Suprapubic skin (tissue), 4 donors: ENCODE results near the gene CAD. TPM values are rescaled to one million over a fixed set of nuclear protein-coding genes. Genes with fewer than 3 reads are reported as not detected.
"Not testable (repeated sequence)": the region's sequence is repeated elsewhere in the genome, so short reads cannot be mapped to it uniquely, and the experiment has no call there.

Experiments
- DNase-seq, 2 donors: peaks; one replicate each; pipeline ENCODE4 v3.0.0-alpha.2; 2019; ENCODE audit warnings: low spot score in 2 of 2
- H3K27ac ChIP-seq: fragments of 200-600 bp; sonication (generic); one replicate; pipeline ENCODE4 v1.5.1; 2019
- H3K27me3 ChIP-seq: fragments of 200-600 bp; sonication (generic); one replicate; pipeline ENCODE4 v1.5.1; 2019
- H3K36me3 ChIP-seq: fragments of 200-600 bp; sonication (generic); one replicate; pipeline ENCODE4 v1.5.1; 2019
- H3K4me1 ChIP-seq: fragments of 200-600 bp; sonication (generic); one replicate; pipeline ENCODE4 v1.5.1; 2019
- H3K4me3 ChIP-seq: fragments of 200-600 bp; sonication (generic); one replicate; pipeline ENCODE4 v1.5.1; 2019; ENCODE audit warnings: mild to moderate bottlenecking
- H3K9me3 ChIP-seq: fragments of 200-600 bp; sonication (generic); one replicate; pipeline ENCODE4 v1.5.1; 2019
- CTCF ChIP-seq, 2 donors: fragments of 200-600 bp in 1 of 2; fragments of 450-650 bp in 1 of 2; sonication (generic) in 1 of 2; IDR thresholded peaks; one replicate each; pipeline ENCODE4 v1.5.1; 2016 to 2019; ENCODE audit warnings: antibody characterized with exemption in 2 of 2, mild to moderate bottlenecking in 1 of 2, moderate library complexity in 1 of 2
- EP300 ChIP-seq: sonication (generic); formaldehyde crosslinking; IDR thresholded peaks from one replicate; pipeline ENCODE4 v1.6.1; 2017; ENCODE audit warnings: antibody characterized with exemption
- POLR2A ChIP-seq, 2 donors: fragments of 450-650 bp; IDR thresholded peaks; one replicate each; pipeline ENCODE4 v1.6.1; 2017; ENCODE audit warnings: antibody characterized with exemption in 2 of 2, mild to moderate bottlenecking in 2 of 2, moderate library complexity in 2 of 2
- POLR2AphosphoS5 ChIP-seq, 3 donors: sonication (generic); formaldehyde crosslinking; IDR thresholded peaks; one replicate each; pipeline ENCODE4 v1.6.1; 2017; ENCODE audit warnings: antibody characterized with exemption in 3 of 3
- WGBS: methylation state at CpG from one replicate; pipeline ENCODE4 v1.1.5; 2018; 5-methylcytosine and 5-hydroxymethylcytosine counted together
- total RNA-seq, 4 donors: library from RNA; depleted of rRNA; stranded (reverse); fragments of >200 nt; gene quantifications; one replicate each; pipeline ENCODE4 v1.1.0, GENCODE V29; 2016

CAD gene
- total RNA-seq, 4 donors from 2014 or later, result 33.7 to 64.8 (median 42.1) TPM

- no peak overlapping the region for H3K4me3 ChIP-seq
- H3K4me1 ChIP-seq, result peaks cover 2% of the 10 kb centered on the region
- no peaks in the 10 kb centered on the region for H3K36me3 ChIP-seq
- WGBS, result 55% methylated on average over 3 of the region's 3 CpGs
- no peaks in the 10 kb centered on the region for H3K9me3 ChIP-seq
- H3K27ac ChIP-seq, result no peak overlapping the region
- TF ChIP-seq EP300, result no peak
- no peak for TF ChIP-seq POLR2A (IDR thresholded peaks at IDR 0.05)
- TF ChIP-seq CTCF (IDR thresholded peaks at IDR 0.05), result no peak
- TF ChIP-seq POLR2AphosphoS5 (IDR thresholded peaks at IDR 0.05), result no peak
- peaks cover 34% of the 10 kb centered on the region for H3K27me3 ChIP-seq
- no peak for DNase-seq
Observed at GRCh38 chr2:27270131-27270530, 53.0 kb downstream of the CAD start.

DNA sequence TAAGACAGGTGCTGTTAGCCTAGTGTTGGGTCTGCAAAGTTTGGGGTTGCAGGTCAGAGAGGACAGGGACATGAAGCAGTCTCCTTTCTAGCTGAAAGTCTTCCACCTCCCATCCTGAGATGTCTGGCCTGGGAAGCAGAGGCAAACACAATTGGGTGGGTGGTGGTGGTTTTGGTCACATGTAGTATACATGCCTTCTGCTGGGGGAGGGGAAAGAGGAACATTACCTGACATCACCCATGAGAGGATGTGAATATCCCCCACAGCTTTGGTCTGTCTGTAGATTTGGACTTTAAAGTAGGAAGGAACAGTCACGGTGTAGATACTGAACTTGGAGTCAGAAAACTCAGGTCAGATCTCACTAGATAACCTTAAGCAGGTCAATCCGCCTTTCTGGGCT is 53.5 kb downstream of the CAD start:
- H3K27me3 ChIP-seq, result peaks cover 34% of the 10 kb centered on the region
- H3K27ac ChIP-seq, result no peak overlapping the region
- TF ChIP-seq POLR2AphosphoS5 (IDR thresholded peaks at IDR 0.05) (no peak), EP300 (no peak), POLR2A (IDR thresholded peaks at IDR 0.05) (no peak), CTCF (IDR thresholded peaks at IDR 0.05) (no peak)
- no peak for DNase-seq
- H3K4me1 ChIP-seq, result no peaks in the 10 kb centered on the region
- H3K9me3 ChIP-seq, result no peaks in the 10 kb centered on the region
- WGBS, result 65% methylated on average over 2 of the region's 2 CpGs
- H3K36me3 ChIP-seq, result no peaks in the 10 kb centered on the region
- no peak overlapping the region for H3K4me3 ChIP-seq

DNA sequence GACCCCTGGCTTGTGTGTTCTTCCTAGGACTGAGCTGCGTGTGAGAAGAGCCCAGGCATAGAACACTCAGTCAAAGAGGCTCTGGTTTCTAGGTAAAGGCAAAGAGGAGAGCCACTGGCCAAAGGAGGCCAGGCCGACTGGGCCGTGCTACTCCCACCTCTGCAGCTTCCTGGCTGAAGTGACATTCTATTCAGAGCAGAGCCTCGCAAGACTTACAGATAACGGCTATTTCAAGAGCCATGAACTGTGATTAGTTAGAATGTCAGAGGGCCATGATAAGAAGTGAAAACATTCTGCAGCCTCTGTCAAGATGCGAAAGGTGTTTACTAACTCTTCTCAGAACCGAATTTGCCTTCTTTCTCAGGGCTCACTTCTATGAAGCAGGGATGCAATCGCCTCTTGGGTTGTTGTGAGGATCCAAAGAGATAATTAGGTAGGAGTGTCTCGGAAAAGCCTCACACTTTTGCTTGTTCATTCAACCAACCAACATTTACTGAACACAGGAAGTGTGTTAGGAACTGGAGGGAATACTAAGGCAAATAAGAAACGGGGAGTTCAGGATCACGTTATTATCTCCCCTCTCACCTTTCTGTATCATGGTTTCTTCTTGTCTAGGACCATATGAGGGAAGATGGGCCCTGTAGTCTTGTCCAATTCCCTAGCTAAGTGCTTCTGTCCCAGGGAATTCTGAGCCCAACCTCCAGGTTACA is 54.6 kb downstream of the CAD start:
- 74% methylated on average over 11 of the region's 11 CpGs for WGBS
- no peaks in the 10 kb centered on the region for H3K4me1 ChIP-seq

DNA sequence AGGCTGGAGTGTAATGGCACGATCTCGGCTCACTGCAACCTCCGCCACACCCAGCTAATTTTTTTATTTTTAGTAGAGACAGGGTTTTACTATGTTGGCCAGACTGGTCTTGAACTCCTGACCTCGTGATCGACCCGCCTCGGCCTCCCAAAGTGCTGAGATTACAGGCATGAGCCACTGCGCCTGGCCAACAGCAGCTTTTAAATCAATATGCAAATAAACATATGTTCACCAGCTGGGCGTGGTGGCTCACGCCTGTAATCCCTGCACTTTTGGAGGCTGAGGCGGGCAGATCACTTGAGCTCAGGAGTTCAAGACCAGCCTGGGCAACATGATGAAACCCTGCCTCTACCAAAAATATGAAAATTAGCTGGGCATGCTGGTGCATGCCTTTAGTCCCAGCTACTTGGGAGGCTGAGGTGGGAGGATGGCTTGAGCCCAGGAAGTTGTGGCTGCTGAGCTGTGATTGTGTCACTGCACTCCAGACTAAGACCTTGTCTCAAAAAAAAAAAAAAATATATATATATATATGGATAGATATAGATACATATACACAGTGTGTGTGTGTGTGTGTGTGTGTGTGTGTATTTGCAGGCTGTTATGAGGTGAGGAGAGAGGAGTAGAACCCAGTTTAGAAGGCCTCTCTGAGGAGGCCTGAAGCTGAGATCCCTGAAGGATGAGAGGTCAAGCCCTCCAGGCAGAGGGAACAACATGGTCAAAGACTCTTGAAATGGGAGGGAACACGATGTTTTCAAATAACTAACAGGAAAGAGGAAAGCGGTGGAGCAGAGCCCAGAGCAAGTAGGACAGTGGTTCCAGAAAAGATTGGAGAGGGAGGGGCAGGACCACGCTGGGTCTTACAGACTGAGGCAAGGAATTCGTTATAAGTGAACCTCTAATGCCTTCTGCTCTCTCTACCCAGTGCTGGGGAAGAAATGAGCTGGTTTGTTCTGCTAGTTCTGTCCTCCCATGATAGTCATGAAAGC is 55.7 kb downstream of the CAD start:
- DNase-seq, H3K4me1 ChIP-seq, H3K27ac ChIP-seq, H3K36me3 ChIP-seq, H3K4me3 ChIP-seq, H3K9me3 ChIP-seq: not testable (repeated sequence)
- WGBS, result 69% methylated on average over 15 of the region's 15 CpGs
- H3K27me3 ChIP-seq, result peaks cover 35% of the 10 kb centered on the region

More for the DNA sequence above, 54.6 kb downstream of the CAD start:
- no peak for TF ChIP-seq POLR2A (IDR thresholded peaks at IDR 0.05)
- no peak for TF ChIP-seq CTCF (IDR thresholded peaks at IDR 0.05)
- no peak for TF ChIP-seq EP300
- TF ChIP-seq POLR2AphosphoS5 (IDR thresholded peaks at IDR 0.05), result no peak
- H3K36me3 ChIP-seq, result no peaks in the 10 kb centered on the region
- DNase-seq, result no peak
- no peak overlapping the region for H3K4me3 ChIP-seq
- no peak overlapping the region for H3K27ac ChIP-seq
- peaks cover 28% of the 10 kb centered on the region for H3K27me3 ChIP-seq
- no peaks in the 10 kb centered on the region for H3K9me3 ChIP-seq

DNA sequence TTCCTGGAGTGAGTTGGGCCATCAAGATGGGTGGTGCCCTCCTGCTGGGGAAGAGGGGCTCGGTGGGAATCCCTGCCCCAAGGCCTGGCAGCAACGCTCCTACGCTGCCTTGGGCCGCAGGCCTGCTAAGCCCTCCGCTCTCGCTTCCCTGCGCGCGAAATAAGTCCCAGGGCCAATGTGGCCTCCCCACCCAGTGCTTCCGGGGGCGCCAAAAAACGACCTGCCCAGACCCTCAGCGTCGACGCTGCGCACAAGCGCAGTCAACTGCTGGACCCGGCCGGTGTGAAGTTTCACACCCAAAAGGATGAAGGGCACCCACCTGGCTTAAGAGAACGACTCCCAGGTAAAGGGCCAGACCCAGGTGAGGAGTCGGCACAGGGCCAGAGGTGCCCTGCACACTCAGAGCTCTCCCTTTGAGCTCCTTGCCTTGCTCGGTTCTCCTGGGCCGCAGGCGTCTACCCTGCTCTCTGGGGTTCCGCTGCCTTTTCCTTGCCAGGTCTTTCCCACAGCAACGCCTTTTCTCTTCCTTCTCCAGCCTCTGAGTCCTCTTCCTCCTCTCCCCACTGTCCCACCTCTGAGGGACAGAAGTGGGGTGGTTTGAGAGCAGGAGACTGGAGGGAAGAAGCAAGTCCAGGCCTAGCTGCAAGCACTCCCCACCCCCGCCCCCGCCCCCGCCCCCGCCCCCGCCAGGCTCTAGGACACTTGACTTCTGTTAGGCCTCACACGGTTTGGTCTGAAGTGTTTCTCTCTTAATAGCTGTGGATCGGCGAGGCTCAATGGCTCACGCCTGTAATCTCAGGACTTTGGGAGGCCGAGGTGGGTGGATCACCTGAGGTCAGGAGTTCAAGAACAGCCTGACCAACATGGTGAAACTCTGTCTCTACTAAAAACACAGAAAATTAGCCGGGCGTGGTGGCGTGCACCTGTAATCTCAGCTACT is 58.3 kb downstream of the CAD start, which contains the start of gene DNAJC5G:
TSS of gene DNAJC5G (plus strand) at position 223 of the 940 bp plus-strand sequence. CDS start 1,296 bp downstream, outside the sequence.
- H3K27ac ChIP-seq, result no peak within 1 kb of the TSS
- WGBS, result 84% methylated on average over 28 of the region's 39 CpGs
- no peak for TF ChIP-seq POLR2AphosphoS5 (IDR thresholded peaks at IDR 0.05)
- no peak for TF ChIP-seq POLR2A (IDR thresholded peaks at IDR 0.05)
- TF ChIP-seq CTCF (IDR thresholded peaks at IDR 0.05), result no peak
- TF ChIP-seq EP300, result no peak
- H3K4me1 ChIP-seq, result no peaks in the 10 kb centered on the region
- H3K9me3 ChIP-seq, result no peaks in the 10 kb centered on the region
- no peaks in the 10 kb centered on the region for H3K36me3 ChIP-seq
- H3K27me3 ChIP-seq, result peaks cover 14% of the 10 kb centered on the region
- no peak for DNase-seq
- no peak within 1 kb of the TSS for H3K4me3 ChIP-seq
